Suppressor macrophage treated with lipopolysaccharide for 4 hours (primary cell): ENCODE measurements around the gene DLX4.
A peak's percentile ranks its signal among the peaks of the same experiment; 100 is the strongest.

Experiments
- DNase-seq: peaks from one replicate; pipeline ENCODE4 v3.0.0-alpha.2; 2020

DLX4 gene

DNA sequence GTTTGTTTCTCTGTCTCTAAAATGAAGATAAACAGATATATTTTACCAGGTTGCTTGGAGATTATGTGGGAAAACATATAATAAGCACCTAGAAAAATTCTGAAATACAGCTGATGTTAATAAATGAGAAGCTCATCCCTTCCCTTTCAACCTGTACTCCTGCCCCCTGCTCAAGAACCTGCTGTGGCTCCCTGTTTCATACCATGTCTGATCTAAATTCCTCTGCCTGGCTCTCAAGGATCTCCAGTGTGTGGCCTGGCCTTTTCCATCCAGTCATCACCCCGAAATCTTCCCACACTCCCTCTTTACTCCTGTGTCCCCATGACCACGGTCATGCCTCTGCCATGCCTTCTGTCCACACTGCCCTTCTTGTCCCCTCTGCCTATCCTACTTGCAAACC lies 19.4 kb upstream of the DLX4 start:
- DNase-seq: no peak

DNA sequence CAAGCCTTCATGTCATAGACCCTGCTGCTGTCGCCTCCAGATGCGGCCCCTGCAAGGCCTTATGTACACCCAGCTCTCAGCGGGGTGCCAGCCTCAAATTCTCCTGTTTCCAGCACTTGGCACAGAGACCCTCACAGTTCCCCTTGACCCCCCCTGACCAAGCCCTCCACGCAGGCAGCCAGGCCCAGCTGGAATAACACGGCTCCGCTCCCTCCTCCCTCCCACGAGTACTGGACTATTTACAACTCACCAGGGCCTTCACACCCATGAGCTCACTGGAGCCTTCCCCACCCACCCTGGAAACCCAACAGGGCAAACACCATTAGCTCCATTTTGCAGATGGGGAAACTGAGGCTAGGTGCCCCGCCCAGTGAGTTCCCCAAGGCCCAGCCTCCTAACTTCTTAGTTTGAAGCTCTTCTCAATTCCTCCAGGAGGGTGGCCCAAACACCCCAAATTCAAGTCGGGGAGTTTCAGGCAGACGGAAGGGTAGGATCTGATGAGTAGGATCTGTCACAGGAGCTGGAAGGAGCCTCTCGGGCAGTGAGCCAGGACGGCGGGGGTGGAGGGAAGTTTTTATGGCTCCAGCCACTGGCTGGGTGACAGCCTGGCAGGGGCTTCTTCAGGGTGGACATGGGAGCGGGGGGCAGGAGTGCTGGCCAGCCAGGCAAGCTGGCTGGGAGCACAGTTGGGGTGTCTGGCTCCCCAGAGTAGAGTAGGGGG lies 17.5 kb upstream of the DLX4 start:
- DNase-seq: no peak

DNA sequence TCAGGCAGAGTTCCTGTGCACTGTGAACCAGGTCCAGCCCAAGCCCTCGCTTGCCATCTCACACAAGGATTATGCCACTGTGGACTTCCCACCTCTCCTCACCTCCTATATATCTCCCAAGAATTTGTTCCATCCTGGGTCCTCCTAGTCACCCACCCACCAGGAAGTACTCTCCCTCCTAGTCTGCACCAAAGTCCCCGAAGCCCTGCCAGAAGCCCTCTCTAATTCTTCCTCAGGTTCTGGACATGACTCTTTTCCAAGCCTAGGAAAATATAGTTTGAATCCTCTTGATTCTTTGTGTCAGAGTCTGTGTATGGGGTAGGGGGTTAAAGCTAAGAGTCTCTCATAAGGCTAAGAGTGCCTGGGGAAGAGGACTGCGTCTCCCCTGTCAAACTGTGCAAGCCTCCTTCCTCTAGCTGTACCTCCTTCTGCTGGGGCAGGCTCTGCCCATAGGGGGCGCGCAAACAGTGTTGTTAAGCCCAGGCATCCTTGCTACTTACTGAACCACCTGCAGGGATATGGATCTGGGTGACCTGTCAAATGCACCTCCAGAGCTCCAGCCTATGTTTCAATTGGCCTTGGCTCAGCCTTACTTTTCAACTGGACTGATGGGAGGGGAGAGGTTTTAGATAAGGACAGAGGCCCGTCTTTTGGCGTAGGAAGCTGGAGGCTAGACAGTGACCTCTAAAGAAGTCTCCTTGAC lies 16.6 kb upstream of the DLX4 start:
- DNase-seq: peak; percentile 86

DNA sequence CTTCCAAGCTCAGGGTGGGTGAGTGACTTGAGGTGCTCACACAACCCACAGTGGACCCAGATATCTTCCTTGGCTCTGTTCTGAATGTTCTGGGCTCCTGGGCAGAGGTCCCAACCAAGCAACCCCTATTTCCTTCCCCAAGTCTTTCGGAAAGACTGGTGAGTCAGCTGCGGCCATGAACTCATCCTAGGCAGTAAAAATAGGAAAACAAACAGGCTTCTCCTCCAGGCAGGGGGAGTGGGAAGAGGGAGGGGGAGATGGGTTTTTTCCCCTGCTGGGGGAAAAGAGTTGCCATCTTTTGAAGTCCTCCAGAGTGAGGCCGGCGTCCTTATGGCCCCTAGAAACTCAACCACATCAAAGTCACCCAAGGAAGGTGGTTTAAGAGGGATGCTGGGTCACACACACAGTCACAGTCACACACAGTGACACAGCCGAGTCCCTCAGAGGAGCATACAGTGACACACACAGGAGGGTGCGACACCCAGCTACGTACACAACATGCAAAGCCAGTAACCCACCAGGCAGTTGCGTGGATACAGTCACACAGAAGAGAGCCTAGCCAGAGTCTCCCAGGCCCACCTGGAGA lies 16.0 kb upstream of the DLX4 start:
- DNase-seq: peak; percentile 18

DNA sequence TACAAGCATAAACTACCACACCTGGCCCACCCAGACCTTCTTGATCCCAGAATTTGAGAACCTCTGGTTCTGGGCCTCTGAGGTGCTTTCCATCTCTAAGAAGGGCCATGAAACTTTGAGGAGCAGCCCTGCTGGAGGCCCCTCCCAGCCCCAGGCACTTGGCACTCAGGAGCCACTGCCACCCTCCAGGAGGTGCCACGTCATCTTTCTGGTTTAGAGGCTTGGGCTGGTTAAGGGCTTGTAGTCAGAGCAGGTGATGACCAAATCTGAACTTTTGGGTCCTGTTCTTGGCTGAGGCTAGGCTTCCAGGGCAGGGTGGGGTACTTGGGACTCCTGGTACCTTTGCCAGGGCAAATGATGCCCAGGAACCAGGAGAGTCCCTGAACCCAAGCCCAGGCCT lies 13.8 kb upstream of the DLX4 start:
- no peak for DNase-seq

DNA sequence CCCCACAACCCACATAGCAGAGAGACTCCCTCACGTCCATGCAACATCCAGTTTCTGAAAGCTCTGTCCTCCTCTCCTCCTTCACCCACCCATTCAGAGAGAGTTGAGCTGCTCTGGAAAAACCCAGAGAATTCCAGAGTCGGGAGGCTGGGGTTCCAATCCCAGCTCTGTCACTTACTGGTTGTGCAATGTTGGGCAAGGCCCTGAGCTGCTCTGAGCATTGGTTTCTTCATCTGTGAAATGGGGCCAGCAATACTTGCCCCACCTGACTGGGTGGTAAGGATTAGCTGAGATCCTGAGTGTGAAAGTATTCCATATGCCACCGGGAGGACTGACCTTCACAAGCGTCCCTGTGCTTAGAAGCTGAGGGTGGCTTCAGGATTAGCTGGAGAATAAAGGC lies 12.2 kb upstream of the DLX4 start:
- DNase-seq: no peak

DNA sequence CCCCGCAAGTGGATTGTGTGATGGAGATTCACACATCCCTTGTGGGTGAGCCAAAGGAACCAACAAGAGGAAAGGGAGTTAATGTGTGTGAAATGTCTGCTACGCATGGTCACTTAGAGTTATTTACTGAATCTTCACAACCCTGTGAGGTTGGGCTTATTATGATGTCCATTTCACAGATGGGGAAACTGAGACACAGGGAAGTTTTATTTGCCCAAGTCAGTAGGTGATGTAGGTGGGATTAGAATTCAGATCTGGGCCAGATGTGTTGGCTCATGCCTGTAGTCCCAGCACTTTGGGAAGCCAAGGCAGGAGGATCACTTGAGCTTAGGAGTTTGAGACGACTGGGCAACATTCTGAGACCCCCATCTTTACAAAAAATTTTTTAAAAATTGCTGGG lies 11.6 kb upstream of the DLX4 start:
- DNase-seq: no peak

DNA sequence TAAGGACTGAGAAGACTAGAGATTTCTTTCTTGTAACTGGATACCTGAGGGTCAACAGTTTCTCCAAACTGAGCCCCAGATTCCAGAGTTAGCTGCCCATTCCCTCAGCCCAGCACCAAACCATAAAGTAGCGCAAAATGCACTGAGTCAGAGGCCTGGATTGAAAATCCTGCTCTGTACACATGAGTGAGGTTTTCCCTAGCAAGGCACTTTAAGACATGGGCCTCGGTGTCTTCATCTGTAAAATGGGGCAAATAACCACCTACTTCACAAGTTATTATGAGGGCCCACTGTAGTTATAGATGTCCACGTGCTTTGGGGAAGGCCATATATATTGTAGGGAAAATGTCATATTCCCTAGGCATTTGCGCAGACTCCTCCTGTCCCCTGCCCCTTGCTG lies 10.3 kb upstream of the DLX4 start:
- no peak for DNase-seq

DNA sequence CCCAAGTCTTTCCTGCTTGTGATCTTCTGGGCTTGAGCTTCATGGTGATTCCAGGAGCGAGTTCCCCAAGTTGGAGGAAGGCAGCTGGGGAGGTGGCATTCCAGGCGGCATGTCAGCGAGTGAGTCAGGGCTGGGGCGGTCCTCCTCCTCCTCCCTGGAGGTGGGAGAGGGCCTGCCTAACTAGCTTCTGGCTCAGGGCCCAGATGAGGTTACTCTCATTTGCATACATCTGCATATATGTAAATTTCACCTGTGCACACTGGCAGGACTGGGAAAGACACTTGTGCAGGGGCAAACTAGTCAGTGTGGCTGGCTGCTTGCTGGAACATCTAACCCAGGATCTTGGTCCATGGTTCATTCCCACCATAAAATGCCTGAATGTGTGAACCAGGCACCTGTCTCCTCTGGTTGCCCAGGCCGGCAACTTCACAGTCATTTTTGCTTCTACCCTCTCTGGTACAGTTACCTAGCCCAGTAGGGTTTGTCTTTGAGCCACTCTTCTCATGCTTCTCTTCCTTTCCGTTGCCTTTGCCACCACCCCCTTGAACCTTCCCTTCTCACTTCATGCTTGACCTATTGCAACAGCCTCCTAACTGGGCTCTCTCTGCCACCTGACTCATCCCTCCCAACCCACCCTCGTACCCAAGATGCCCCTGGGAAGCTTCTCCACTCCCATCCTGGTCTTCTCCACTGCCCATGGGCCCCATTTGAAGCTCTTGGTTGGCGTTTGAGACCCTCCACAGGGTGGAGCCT lies 9.6 kb upstream of the DLX4 start:
- peak; percentile 47 for DNase-seq

DNA sequence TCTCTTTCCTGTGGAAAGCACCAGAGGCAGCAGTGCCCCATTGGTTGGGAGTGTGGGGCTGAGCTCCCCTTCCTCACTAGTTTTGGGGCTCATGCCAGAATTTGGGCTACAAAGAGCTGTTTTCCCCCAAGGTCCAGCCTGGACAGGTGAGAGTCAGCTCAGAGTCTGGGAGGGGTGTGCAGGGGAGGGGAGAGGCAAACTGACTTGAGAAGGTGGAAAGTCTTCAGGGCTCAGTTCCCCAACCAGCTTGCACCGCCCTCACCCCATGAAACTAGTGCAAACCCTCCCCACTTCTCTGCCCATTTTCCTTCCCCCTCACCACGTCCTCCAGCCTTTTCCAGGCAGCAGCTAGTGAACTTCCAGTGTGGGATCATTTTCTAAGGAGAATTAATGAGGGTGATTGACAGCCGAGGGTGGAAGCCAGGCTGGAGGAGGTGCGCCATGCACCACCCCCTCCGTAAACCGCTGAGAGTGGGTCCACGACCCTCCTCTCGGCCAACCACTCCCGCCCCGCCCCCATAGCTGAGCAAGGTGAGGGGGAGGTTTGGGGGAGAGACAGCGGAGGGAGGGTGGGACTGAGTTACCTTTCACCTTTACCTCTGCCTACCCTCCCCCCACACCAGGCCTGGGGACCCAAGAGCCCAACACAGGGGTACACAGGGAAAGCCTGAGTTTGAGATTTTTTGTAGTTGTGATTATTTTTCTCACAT lies 6.2 kb upstream of the DLX4 start:
- no peak for DNase-seq

DNA sequence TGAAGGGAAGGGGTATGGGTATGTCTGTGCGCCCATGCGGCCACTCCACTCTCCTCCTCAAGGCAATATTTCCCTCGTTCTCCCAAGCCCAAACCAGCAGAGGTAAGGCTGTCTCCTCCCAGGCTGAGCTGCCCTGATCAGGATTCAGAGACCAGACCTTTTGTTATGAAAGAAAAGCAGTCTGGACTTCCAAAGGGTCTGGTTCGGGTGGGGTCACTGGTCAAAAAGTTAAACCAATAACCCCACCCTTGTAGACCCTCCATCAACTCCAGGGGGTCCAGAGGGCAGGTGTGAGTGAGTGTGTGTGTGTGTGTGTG lies 5.7 kb upstream of the DLX4 start:
- DNase-seq: no peak

DNA sequence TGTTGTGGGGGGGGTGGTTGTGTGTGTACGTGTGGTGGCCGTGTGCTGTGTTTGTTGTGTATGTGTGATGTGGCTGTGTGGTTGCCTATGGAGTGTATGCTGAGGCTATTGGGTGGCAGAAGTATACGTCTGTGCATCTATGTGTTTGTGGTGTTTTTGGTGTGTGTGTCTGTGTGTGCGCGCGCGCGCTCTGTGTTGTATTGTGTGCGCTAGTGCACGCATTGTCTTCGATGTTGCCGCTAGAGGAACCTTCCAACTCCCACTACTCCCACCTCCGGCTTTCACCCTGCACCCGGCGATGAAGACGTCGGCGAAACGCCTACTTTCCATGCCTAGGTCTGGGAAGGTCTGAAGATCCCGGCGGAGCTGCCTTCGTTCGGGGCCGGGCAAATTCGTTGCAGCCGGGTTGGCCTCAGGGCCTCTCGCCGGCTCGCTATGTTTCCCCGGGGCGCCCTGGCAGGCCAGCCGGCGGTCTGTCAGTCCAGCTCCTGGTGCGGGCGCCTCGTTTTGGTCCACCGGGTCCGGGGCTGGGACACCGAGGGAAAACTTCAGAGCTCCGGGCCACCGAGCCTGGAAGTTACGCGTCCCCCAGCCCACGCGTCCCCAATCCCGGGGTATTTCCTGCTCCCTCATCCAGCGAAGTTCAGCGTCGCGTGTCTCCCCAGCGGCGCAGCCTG lies 5.2 kb upstream of the DLX4 start:
- no peak for DNase-seq

DNA sequence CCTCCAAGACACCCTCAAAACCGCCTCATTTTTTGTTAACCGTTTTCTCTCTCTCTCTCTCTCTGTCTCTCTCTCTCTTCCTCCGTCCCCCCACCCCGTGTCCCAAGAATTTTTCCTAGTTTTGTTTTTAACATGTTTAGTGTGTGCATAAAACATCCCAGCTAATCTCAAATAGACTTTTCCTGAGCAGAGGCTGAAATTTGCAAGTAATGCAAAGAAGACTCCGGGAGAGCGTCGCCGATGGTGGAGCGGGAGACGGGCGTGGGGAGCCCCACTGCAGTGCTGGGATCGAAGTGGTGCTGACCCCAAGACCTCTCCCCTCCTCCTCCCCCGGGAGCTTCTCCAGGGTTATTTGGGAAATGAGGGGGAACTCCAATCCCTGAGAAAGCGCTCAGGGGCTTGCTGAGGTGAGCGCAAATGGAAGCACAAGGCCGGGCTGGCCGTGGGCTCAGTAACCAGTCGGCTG lies 4.7 kb upstream of the DLX4 start:
- DNase-seq: no peak

DNA sequence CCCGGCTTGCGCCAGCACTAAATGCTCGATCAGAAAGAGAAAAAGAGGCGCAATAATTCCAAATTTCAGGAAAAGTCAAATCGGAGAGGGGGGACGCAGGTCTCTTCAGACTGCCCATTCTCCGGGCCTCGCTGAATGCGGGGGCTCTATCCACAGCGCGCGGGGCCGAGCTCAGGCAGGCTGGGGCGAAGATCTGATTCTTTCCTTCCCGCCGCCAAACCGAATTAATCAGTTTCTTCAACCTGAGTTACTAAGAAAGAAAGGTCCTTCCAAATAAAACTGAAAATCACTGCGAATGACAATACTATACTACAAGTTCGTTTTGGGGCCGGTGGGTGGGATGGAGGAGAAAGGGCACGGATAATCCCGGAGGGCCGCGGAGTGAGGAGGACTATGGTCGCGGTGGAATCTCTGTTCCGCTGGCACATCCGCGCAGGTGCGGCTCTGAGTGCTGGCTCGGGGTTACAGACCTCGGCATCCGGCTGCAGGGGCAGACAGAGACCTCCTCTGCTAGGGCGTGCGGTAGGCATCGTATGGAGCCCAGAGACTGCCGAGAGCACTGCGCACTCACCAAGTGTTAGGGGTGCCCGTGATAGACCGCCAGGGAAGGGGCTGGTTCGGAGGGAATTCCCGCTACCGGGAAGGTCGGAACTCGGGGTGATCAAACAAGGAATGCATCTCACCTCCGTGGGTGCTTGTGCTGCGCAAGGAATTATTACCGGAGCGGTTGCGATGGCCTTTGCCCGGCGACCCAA lies 4.0 kb upstream of the DLX4 start:
- DNase-seq: no peak

DNA sequence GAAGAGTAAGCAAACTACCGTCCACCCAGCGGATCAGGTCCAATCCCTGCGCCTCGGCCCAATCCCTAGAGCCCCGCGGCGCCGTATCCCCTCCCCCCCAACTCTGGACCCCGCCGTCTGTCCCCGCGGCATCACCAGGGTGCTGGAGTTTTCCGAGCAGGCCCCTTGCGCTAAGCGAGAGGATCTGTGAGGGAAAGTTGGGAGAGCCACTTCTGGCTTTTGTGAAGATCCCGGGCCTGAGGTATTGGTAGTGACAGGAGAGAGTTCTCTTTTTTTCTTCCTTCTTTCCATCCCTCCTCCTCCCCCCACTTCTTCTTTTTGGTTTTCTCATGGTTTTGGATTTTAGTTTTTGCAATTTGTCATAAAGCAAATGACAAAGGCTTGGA lies 3.5 kb upstream of the DLX4 start:
- DNase-seq: peak; percentile 46

DNA sequence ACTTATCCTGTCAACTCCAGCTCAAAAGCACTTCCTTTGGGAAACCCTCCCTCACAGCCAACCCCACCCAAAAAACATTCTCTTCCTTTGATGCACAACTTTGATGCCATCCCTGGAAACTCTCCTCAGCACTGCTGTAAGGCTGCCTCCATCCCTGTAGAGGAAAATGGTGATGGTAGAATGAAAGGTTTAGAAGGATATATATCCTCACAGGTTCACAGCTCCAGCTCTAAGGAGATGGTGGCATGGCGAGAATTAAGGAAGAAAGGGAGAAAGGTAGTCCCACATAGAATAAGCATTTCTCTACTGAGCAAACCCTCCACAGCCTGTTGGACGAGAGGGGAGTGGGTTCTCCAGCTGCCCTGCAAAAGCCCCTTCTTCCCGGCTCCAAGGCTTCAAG lies 2.2 kb upstream of the DLX4 start:
- no peak for DNase-seq

DNA sequence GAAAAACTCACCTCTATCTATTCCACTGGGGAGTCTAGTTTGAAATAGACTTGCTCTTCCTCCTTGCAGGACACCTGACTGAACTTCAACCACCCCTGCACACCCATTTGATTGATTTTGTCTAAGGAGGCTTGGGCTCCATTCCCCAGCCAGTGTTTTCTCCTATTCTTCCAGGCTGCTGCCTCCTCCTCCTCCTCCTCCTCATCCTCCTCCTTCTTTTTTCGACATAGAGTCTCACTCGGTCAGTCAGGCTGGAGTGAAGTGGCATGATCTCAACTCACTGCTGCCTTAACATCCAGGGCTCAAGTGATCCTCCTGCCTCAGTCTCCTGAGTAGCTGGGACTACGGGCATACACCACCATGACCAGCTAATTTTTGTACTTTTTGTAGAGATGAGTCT lies 1.8 kb upstream of the DLX4 start:
- no peak for DNase-seq

DNA sequence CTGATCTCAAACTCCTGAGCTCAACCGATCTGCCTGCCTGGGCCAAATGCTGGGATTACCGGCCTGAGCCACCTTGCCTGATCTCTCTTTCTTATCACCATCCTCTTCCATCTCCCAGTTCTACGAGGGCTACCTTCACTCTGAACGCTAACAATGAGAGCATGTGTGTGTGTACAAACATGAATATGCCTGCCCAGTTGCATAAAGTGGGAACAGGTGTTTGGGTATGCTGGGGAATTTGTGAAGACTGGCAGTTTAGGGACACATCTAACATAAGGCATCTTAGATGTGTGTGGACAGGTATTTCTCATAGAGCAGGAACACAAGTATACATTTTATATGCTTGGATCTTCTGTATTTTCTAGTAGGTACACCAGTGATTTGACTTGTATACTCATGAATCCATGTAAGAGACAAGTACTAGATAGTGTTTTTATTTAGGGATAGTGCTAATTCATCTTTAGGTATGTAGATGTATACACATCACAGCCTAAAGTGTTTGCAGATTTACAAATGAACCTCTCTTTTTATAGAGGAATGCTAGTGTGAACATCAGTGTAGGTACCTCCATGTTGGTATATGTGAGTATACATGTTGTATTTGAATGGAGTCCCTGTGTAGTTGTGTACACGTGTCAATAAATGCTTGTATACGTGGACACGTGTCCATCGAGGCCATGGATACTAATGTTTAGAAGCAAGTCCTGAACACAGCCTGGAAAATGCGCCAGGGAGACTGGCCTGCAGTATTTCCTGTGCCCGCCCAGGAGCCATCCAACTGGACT lies 1.2 kb upstream of the DLX4 start:
- DNase-seq: no peak

DNA sequence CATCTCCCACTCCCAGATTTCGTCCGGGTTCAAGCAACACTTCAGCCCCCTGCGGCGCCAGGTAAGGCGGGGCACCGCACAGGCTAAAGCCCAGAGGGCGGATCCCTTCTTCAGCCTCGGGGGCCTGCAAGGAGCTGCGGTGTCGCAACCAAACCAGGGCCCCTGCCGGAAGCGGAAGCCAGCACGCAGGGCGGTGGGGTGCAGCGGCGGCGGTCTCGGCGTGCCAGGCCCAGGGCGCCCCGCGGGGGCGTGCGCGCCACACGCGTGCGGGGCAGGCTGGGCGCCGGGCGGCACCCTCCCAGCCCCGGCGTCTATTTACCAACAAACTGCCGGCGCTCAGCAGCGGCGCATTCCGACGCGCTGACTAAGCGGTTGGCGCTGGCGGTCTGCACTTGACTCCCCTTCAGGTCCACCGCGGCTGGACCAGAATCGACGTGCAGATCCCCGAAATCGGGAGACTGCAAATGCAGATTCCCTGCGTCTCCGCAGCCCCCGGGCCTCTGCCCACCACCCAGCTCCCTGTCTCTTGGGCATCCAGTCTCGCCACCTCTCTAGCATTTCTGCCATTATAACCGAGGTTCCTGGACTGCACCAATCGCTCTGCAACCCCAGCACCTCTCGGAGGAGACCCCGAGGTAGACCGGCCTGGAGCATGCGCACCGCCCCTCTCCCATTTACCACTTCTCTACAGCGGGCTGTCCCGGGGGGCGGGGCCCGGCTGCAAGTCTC lies 421 bp upstream of the DLX4 start:
- peak; percentile 63 for DNase-seq

DNA sequence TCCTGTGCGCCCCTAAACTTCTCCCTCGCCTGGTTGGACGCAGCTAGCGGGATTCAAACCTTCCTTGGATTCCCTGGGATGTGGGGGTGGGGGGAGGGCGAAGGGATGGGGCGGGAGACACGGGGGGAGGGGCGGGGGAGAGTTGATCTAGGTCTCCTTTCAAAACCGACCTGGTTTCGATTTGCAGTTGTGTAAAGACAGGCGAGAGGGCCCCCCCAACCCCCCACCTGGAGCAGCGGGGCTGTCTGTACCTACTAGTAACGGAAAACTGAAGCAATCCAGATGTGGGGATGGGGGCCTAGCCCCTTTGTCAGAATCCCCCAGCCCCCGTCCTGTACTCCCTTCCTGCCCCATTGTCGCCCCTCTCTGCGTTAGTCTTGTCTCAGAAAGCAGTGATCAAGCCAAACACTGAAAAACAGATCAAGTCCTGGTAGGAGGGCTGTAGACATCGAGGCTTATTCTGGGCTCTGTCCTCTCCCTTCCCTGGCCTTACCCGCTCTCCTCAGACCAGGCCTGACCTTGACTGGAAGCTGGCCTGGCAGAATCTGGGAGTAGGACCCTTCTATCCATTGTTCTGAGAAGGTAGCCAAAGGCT lies 902 bp downstream of the DLX4 start:
- no peak for DNase-seq
